ENCODE measurements around the gene PROX1. TPM values are rescaled to one million over a fixed set of nuclear protein-coding genes. Genes with fewer than 3 reads are reported as not detected.
A peak's percentile ranks its signal among the peaks of the same experiment; 100 is the strongest.

PROX1 gene
- total RNA-seq, 1 experiment from 2014 or later: 3.8 TPM

DNA sequence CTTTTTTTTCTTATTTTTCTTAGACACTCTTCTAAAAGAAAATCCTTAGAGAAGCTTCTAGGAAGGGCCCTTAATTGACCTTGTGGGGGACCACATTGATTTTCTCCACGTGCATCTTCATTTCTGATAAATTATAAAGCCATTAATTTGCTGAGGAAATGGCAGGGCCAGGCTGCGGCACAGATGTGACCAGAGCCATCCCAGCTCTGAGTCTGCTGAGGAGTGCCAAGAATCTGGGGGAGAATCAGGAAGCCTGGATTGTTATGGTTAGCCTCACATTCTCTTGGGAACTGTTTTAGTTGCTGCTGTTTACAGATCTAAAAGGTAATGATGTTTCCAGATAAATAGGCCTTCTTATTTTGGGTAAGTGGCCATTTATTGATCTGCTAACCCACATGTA is 16.2 kb downstream of the PROX1 start (continued):
- TF ChIP-seq, protein P1, sequence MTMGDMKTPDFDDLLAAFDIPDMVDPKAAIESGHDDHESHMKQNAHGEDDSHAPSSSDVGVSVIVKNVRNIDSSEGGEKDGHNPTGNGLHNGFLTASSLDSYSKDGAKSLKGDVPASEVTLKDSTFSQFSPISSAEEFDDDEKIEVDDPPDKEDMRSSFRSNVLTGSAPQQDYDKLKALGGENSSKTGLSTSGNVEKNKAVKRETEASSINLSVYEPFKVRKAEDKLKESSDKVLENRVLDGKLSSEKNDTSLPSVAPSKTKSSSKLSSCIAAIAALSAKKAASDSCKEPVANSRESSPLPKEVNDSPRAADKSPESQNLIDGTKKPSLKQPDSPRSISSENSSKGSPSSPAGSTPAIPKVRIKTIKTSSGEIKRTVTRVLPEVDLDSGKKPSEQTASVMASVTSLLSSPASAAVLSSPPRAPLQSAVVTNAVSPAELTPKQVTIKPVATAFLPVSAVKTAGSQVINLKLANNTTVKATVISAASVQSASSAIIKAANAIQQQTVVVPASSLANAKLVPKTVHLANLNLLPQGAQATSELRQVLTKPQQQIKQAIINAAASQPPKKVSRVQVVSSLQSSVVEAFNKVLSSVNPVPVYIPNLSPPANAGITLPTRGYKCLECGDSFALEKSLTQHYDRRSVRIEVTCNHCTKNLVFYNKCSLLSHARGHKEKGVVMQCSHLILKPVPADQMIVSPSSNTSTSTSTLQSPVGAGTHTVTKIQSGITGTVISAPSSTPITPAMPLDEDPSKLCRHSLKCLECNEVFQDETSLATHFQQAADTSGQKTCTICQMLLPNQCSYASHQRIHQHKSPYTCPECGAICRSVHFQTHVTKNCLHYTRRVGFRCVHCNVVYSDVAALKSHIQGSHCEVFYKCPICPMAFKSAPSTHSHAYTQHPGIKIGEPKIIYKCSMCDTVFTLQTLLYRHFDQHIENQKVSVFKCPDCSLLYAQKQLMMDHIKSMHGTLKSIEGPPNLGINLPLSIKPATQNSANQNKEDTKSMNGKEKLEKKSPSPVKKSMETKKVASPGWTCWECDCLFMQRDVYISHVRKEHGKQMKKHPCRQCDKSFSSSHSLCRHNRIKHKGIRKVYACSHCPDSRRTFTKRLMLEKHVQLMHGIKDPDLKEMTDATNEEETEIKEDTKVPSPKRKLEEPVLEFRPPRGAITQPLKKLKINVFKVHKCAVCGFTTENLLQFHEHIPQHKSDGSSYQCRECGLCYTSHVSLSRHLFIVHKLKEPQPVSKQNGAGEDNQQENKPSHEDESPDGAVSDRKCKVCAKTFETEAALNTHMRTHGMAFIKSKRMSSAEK (CRISPR knock-in tag; IDR thresholded peaks at IDR 0.05; ENCODE audit: borderline replicate concordance): no peak
- no peak for TF ChIP-seq TEAD4 (CRISPR knock-in tag; IDR thresholded peaks at IDR 0.05)
- TF ChIP-seq, protein P2, sequence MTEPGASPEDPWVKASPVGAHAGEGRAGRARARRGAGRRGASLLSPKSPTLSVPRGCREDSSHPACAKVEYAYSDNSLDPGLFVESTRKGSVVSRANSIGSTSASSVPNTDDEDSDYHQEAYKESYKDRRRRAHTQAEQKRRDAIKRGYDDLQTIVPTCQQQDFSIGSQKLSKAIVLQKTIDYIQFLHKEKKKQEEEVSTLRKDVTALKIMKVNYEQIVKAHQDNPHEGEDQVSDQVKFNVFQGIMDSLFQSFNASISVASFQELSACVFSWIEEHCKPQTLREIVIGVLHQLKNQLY (CRISPR knock-in tag; IDR thresholded peaks at IDR 0.05): no peak
- TF ChIP-seq GABPB1 (CRISPR knock-in tag; IDR thresholded peaks at IDR 0.05): no peak
- no peak for TF ChIP-seq ZNF138 (CRISPR knock-in tag; conservative IDR thresholded peaks at IDR 0.05)
- TF ChIP-seq, protein P3, sequence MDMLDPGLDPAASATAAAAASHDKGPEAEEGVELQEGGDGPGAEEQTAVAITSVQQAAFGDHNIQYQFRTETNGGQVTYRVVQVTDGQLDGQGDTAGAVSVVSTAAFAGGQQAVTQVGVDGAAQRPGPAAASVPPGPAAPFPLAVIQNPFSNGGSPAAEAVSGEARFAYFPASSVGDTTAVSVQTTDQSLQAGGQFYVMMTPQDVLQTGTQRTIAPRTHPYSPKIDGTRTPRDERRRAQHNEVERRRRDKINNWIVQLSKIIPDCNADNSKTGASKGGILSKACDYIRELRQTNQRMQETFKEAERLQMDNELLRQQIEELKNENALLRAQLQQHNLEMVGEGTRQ (CRISPR knock-in tag; IDR thresholded peaks at IDR 0.05): no peak
- TF ChIP-seq, protein P4, sequence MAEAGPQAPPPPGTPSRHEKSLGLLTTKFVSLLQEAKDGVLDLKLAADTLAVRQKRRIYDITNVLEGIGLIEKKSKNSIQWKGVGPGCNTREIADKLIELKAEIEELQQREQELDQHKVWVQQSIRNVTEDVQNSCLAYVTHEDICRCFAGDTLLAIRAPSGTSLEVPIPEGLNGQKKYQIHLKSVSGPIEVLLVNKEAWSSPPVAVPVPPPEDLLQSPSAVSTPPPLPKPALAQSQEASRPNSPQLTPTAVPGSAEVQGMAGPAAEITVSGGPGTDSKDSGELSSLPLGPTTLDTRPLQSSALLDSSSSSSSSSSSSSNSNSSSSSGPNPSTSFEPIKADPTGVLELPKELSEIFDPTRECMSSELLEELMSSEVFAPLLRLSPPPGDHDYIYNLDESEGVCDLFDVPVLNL (CRISPR knock-in tag; IDR thresholded peaks at IDR 0.05; ENCODE audit: borderline replicate concordance, low read depth): no peak
- TF ChIP-seq ZNF396 (CRISPR knock-in tag; IDR thresholded peaks at IDR 0.05; ENCODE audit: borderline replicate concordance): no peak

DNA sequence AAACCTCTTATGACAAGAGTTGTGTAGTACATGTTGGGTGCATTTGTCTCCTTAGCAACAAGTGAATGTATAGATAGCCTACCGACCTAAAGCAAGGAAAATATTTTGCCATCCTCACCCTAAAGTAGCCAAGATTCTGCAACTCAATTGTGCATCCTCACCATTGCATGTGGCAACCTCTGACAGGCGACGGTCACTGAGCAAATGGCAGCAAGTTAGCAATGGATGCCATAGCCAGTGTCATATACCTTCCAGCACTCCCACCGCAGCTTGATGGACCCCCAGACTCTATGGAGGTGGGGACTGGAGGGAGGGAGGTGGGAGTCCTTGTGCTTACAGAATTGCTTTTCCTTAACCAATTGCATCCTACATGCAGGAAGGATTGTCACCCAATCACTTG is 17.0 kb downstream of the PROX1 start:
- H3K27ac Mint-ChIP-seq: no peak overlapping the region
- H3K9me3 Mint-ChIP-seq: no peaks in the 10 kb centered on the region
- peaks cover 16% of the 10 kb centered on the region for H3K4me1 Mint-ChIP-seq
- DNase-seq (ENCODE audit: low spot score) (no peak), ATAC-seq (no peak)
- H3K27me3 Mint-ChIP-seq (ENCODE audit: low read depth): no peaks in the 10 kb centered on the region
- POLR2A ChIA-PET: no interaction called here
- no peaks in the 10 kb centered on the region for H3K36me3 Mint-ChIP-seq
- H3K4me3 Mint-ChIP-seq: no peak overlapping the region
- CTCF ChIA-PET: no interaction called here
- peak; percentile 90 for TF ChIP-seq ZNF317 (CRISPR knock-in tag; IDR thresholded peaks at IDR 0.05; ENCODE audit: borderline replicate concordance, low read depth)
- TF ChIP-seq, protein P5, sequence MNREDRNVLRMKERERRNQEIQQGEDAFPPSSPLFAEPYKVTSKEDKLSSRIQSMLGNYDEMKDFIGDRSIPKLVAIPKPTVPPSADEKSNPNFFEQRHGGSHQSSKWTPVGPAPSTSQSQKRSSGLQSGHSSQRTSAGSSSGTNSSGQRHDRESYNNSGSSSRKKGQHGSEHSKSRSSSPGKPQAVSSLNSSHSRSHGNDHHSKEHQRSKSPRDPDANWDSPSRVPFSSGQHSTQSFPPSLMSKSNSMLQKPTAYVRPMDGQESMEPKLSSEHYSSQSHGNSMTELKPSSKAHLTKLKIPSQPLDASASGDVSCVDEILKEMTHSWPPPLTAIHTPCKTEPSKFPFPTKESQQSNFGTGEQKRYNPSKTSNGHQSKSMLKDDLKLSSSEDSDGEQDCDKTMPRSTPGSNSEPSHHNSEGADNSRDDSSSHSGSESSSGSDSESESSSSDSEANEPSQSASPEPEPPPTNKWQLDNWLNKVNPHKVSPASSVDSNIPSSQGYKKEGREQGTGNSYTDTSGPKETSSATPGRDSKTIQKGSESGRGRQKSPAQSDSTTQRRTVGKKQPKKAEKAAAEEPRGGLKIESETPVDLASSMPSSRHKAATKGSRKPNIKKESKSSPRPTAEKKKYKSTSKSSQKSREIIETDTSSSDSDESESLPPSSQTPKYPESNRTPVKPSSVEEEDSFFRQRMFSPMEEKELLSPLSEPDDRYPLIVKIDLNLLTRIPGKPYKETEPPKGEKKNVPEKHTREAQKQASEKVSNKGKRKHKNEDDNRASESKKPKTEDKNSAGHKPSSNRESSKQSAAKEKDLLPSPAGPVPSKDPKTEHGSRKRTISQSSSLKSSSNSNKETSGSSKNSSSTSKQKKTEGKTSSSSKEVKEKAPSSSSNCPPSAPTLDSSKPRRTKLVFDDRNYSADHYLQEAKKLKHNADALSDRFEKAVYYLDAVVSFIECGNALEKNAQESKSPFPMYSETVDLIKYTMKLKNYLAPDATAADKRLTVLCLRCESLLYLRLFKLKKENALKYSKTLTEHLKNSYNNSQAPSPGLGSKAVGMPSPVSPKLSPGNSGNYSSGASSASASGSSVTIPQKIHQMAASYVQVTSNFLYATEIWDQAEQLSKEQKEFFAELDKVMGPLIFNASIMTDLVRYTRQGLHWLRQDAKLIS (CRISPR knock-in tag; IDR thresholded peaks at IDR 0.05; ENCODE audit: borderline replicate concordance): no peak

DNA sequence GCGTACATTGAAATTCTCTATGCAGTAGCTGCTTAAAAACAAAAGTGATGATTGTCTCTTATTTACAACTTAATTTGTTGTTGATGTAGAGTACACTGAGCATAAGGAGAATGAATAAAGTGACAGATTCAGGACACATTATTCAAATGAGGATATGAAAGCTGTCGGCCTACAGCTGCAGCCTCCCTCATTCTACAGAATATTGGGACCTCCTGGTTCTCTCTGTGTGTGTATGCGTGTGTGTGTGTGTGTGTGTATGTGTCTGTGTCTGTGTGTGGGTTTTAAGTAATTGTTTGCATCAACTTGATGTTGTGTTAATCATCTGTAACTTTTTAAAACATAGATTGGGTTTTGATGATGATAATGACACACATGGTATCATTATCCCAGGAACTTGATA is 17.9 kb downstream of the PROX1 start:
- H3K9me3 Mint-ChIP-seq: no peaks in the 10 kb centered on the region
- H3K4me3 Mint-ChIP-seq: no peak overlapping the region
- ATAC-seq: no peak
- no peaks in the 10 kb centered on the region for H3K27me3 Mint-ChIP-seq (ENCODE audit: low read depth)
- no peaks in the 10 kb centered on the region for H3K36me3 Mint-ChIP-seq
- H3K4me1 Mint-ChIP-seq: peaks cover 16% of the 10 kb centered on the region
- no peak for DNase-seq (ENCODE audit: low spot score)
- ChIA-PET POLR2A (no interaction called here), CTCF (interaction anchor here (0.6 kb wide), 1 partner anchor 17 kb away, joined by 3 read pairs; no protein-coding TSS in a partner anchor)
- no peak overlapping the region for H3K27ac Mint-ChIP-seq
- TF ChIP-seq ESRRA (CRISPR knock-in tag; IDR thresholded peaks at IDR 0.05; ENCODE audit: borderline replicate concordance) (no peak), CBFB (CRISPR knock-in tag; IDR thresholded peaks at IDR 0.05; ENCODE audit: low read depth) (no peak), RELA (CRISPR knock-in tag; IDR thresholded peaks at IDR 0.05; ENCODE audit: borderline replicate concordance) (no peak), PRRX2 (CRISPR knock-in tag; IDR thresholded peaks at IDR 0.05) (no peak)
- TF ChIP-seq, protein P6, sequence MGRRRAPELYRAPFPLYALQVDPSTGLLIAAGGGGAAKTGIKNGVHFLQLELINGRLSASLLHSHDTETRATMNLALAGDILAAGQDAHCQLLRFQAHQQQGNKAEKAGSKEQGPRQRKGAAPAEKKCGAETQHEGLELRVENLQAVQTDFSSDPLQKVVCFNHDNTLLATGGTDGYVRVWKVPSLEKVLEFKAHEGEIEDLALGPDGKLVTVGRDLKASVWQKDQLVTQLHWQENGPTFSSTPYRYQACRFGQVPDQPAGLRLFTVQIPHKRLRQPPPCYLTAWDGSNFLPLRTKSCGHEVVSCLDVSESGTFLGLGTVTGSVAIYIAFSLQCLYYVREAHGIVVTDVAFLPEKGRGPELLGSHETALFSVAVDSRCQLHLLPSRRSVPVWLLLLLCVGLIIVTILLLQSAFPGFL (CRISPR knock-in tag; IDR thresholded peaks at IDR 0.05; ENCODE audit: borderline replicate concordance): no peak
- TF ChIP-seq, protein P7, sequence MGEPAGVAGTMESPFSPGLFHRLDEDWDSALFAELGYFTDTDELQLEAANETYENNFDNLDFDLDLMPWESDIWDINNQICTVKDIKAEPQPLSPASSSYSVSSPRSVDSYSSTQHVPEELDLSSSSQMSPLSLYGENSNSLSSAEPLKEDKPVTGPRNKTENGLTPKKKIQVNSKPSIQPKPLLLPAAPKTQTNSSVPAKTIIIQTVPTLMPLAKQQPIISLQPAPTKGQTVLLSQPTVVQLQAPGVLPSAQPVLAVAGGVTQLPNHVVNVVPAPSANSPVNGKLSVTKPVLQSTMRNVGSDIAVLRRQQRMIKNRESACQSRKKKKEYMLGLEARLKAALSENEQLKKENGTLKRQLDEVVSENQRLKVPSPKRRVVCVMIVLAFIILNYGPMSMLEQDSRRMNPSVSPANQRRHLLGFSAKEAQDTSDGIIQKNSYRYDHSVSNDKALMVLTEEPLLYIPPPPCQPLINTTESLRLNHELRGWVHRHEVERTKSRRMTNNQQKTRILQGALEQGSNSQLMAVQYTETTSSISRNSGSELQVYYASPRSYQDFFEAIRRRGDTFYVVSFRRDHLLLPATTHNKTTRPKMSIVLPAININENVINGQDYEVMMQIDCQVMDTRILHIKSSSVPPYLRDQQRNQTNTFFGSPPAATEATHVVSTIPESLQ (CRISPR knock-in tag; IDR thresholded peaks at IDR 0.05): no peak
- TF ChIP-seq, protein P8, sequence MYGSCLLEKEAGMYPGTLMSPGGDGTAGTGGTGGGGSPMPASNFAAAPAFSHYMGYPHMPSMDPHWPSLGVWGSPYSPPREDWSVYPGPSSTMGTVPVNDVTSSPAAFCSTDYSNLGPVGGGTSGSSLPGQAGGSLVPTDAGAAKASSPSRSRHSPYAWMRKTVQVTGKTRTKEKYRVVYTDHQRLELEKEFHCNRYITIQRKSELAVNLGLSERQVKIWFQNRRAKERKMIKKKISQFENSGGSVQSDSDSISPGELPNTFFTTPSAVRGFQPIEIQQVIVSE (CRISPR knock-in tag; IDR thresholded peaks at IDR 0.05; ENCODE audit: borderline replicate concordance): no peak

All from WTC11 (cell line).